Measurements from ENCODE around the gene CYP27B1.

CYP27B1 gene

GRCh38 chr12:57751788-57752667 is 14.8 kb downstream of the CYP27B1 start, which contains the start of gene CDK4:
Gene CDK4, minus strand, starts transcription at chr12:57752310. Its CDS starts 593 bp downstream, at chr12:57751717.
- DNase-seq (ENCODE audit: low read depth), result peak; percentile 100

- no peak for DNase-seq (ENCODE audit: low read depth)
Measured at GRCh38 chr12:57751432-57751787, 15.5 kb downstream of the CYP27B1 start.

- no peak for DNase-seq (ENCODE audit: low read depth)
Measured at GRCh38 chr12:57750561-57751431, 16.1 kb downstream of the CYP27B1 start.

- no peak for DNase-seq (ENCODE audit: low read depth)
Measured at GRCh38 chr12:57749061-57749460, 17.8 kb downstream of the CYP27B1 start.

- DNase-seq (ENCODE audit: low read depth), result no peak
Measured at GRCh38 chr12:57746025-57746424, 20.9 kb downstream of the CYP27B1 start.

- no peak for DNase-seq (ENCODE audit: low read depth)
Measured at GRCh38 chr12:57745485-57745881, 21.4 kb downstream of the CYP27B1 start.

GRCh38 chr12:57744777-57745484 is 21.9 kb downstream of the CYP27B1 start, which contains the start of gene TSPAN31:
Gene TSPAN31, plus strand, starts transcription at chr12:57745039. Its CDS starts 116 bp downstream, at chr12:57745155.
- DNase-seq (ENCODE audit: low read depth), result peak; percentile 93

GRCh38 chr12:57744194-57744776 is 22.6 kb downstream of the CYP27B1 start:
- DNase-seq (ENCODE audit: low read depth), result peak; percentile 53

- no peak for DNase-seq (ENCODE audit: low read depth)
Measured at GRCh38 chr12:57743769-57744168, 23.1 kb downstream of the CYP27B1 start.

GRCh38 chr12:57741844-57742738 is 24.8 kb downstream of the CYP27B1 start:
- DNase-seq (ENCODE audit: low read depth), result peak; percentile 72

- DNase-seq (ENCODE audit: low read depth), result no peak
Measured at GRCh38 chr12:57741413-57741789, 25.5 kb downstream of the CYP27B1 start.

GRCh38 chr12:57740656-57741412 is 26.0 kb downstream of the CYP27B1 start:
- DNase-seq (ENCODE audit: low read depth), result peak; percentile 81

- no peak for DNase-seq (ENCODE audit: low read depth)
Measured at GRCh38 chr12:57739914-57740538, 26.9 kb downstream of the CYP27B1 start.

GRCh38 chr12:57739387-57739786 is 27.5 kb downstream of the CYP27B1 start:
- DNase-seq (ENCODE audit: low read depth), result no peak

- DNase-seq (ENCODE audit: low read depth), result no peak
Measured at GRCh38 chr12:57738661-57739237, 28.1 kb downstream of the CYP27B1 start, which contains the start of gene AGAP2. Gene AGAP2, minus strand, starts transcription at chr12:57738742. Its CDS starts 496 bp downstream, at chr12:57738246.

- no peak for DNase-seq (ENCODE audit: low read depth)
Measured at GRCh38 chr12:57737467-57738460, 29.1 kb downstream of the CYP27B1 start.

GRCh38 chr12:57736741-57737466 is 30.0 kb downstream of the CYP27B1 start:
- DNase-seq (ENCODE audit: low read depth), result no peak

All from T-helper 22 cell (primary cell).